ENCODE results near the gene TBC1D14. TPM values are rescaled to one million over a fixed set of nuclear protein-coding genes. Genes with fewer than 3 reads are reported as not detected.
A peak's percentile ranks its signal among the peaks of the same experiment; 100 is the strongest.

Gene TBC1D14
- total RNA-seq, 1 experiment from 2014 or later = 50.2 TPM

GRCh38 chr4:7068279-7068842, 158.7 kb downstream of the TBC1D14 start:
- Histone ChIP-seq H3K23me2 (ENCODE audit: insufficient read length, low read depth, low read length, poor library complexity, severe bottlenecking) (peaks cover 10% of the 10 kb centered on the region), H3K14ac (ENCODE audit: insufficient read depth, low read length) (peak overlapping the region; percentile 80), H2BK15ac (ENCODE audit: low read depth, low read length) (no peak overlapping the region), H2BK120ac (ENCODE audit: low read depth, low read length, poor library complexity, severe bottlenecking) (no peak overlapping the region), H3K4me1 (ENCODE audit: insufficient read depth, low read length) (peaks cover 4% of the 10 kb centered on the region), H4K8ac (replicated peaks; ENCODE audit: insufficient read length, low read depth, low read length) (no peak overlapping the region), H3K18ac (ENCODE audit: insufficient read length, low read depth, low read length) (no peak overlapping the region), H2AK5ac (ENCODE audit: insufficient read length, low read length) (no peak overlapping the region), H4K5ac (ENCODE audit: insufficient read length, low read depth, low read length) (no peak overlapping the region), H4K20me1 (ENCODE audit: control insufficient read depth, insufficient read depth, insufficient read length) (no peaks in the 10 kb centered on the region), H3K23ac (ENCODE audit: insufficient read length, low read depth, low read length) (no peak overlapping the region), H3K4ac (ENCODE audit: low read depth, low read length) (no peak overlapping the region), H4K91ac (ENCODE audit: insufficient read length, low read depth, low read length) (no peak overlapping the region), H2BK5ac (ENCODE audit: insufficient read length, low read length) (no peak overlapping the region), H3K79me1 (ENCODE audit: insufficient read depth, low read depth, low read length, poor library complexity, severe bottlenecking) (peaks cover 11% of the 10 kb centered on the region), H3K27me3 (ENCODE audit: insufficient read depth, low read length) (no peaks in the 10 kb centered on the region; the same call in 1 of the 2 replicates), H3K4me2 (ENCODE audit: insufficient read depth, insufficient read length, low read length) (peak overlapping the region; percentile 94), H3K9ac (ENCODE audit: extremely low read depth, insufficient read length, low read length) (peak overlapping the region; percentile 9), H2BK20ac (ENCODE audit: low read depth, low read length, poor library complexity, severe bottlenecking) (no peak overlapping the region), H3K79me2 (ENCODE audit: insufficient read depth, low read length) (peaks cover 16% of the 10 kb centered on the region; the same call in 1 of the 2 replicates), H3K9me3 (ENCODE audit: control insufficient read depth, low read depth, low read length) (no peaks in the 10 kb centered on the region), H3K56ac (ENCODE audit: insufficient read length, low read depth, low read length) (no peak overlapping the region), H3K27ac (ENCODE audit: insufficient read length, low read depth, low read length) (no peak overlapping the region), H2AFZ (ENCODE audit: low read length) (peak overlapping the region; percentile 10), H3T11ph (ENCODE audit: low read length) (no peak overlapping the region), H2BK12ac (ENCODE audit: insufficient read length, low read depth, low read length) (no peak overlapping the region)
- peaks cover 12 to 26% (median 21%) of the 10 kb centered on the region in 3 experiments; a peak in 6 of 7 replicates for H3K36me3 Mint-ChIP-seq (ENCODE audit: insufficient read depth in 1 of 3, low read depth in 3 of 3)
- no CpG with 5 or more reads among the region's 50 CpGs for WGBS (ENCODE audit: extremely low coverage, insufficient read length, low lambda C conversion rate)
- peaks cover 44% of the 10 kb centered on the region for H3K27me3 Mint-ChIP-seq (ENCODE audit: low read depth)
- peaks cover 15 to 24% of the 10 kb centered on the region in 2 experiments for H3K4me1 Mint-ChIP-seq
- no peaks in the 10 kb centered on the region for H3K9me3 Mint-ChIP-seq
- TF ChIP-seq CTCF (conservative IDR thresholded peaks at IDR 0.05) = no peak
- H3K4me3 Mint-ChIP-seq = peak overlapping the region; percentile 83 to 95
- peak overlapping the region in 2 of 3 experiments; percentile 44 to 55; a peak in 1 of 7 replicates for H3K27ac Mint-ChIP-seq
- DNase-seq = no peak
